HL-60 (cell line): ENCODE results near the gene CPNE2.

Source experiments
- DNase-seq, 2 experiments: peaks; one replicate each; pipeline ENCODE4 v3.0.0-alpha.2; 2010 to 2020; ENCODE audit warnings: low read depth in 1 of 2, low spot score in 1 of 2
- H3K27ac ChIP-seq: fragments of 250-450 bp; sonication (Bioruptor Pico); replicated peaks from 2 replicates; pipeline ENCODE4 v1.5.1; 2020; ENCODE audit warnings: mild to moderate bottlenecking, moderate library complexity
- H3K27me3 ChIP-seq: fragments of 250-450 bp; sonication (Bioruptor Pico); 2 replicates; pipeline ENCODE4 v1.5.1; 2021; ENCODE audit warnings: mild to moderate bottlenecking, moderate library complexity; ENCODE audit not compliant: insufficient read depth, poor library complexity, severe bottlenecking
- H3K4me3 ChIP-seq: replicated peaks from 2 replicates; pipeline ENCODE4 v1.5.1; 2011; ENCODE audit warnings: mild to moderate bottlenecking, control low read depth, low read length; ENCODE audit not compliant: insufficient read depth
- CTCF ChIP-seq: IDR thresholded peaks from one replicate; pipeline ENCODE4 v1.5.1; 2011; ENCODE audit warnings: low read length, control low read depth, inconsistent platforms; ENCODE audit not compliant: insufficient read depth
- GABPA ChIP-seq: IDR thresholded peaks from 2 replicates; pipeline ENCODE4 v1.6.1; 2012; ENCODE audit warnings: low read depth
- POLR2AphosphoS5 ChIP-seq: IDR thresholded peaks from 2 replicates; pipeline ENCODE4 v1.6.1; 2012; ENCODE audit warnings: low read depth
- REST ChIP-seq: IDR thresholded peaks from 2 replicates; pipeline ENCODE4 v1.6.1; 2012; ENCODE audit warnings: low read depth; ENCODE audit not compliant: insufficient replicate concordance
- SPI1 ChIP-seq: IDR thresholded peaks from 2 replicates; pipeline ENCODE4 v1.6.1; 2012; ENCODE audit warnings: low read depth, mild to moderate bottlenecking, borderline replicate concordance

The CPNE2 gene

GRCh38 chr16:57143149-57143921, 51.0 kb downstream of the CPNE2 start:
- Histone ChIP-seq H3K27ac (no peak overlapping the region), H3K4me3 (no peak overlapping the region), H3K27me3 (no peaks in the 10 kb centered on the region)
- TF ChIP-seq GABPA, result no peak
- TF ChIP-seq POLR2AphosphoS5, result no peak
- no peak for TF ChIP-seq REST
- TF ChIP-seq SPI1, result no peak
- no peak for TF ChIP-seq CTCF
- no peak for DNase-seq

GRCh38 chr16:57144027-57144426, 51.6 kb downstream of the CPNE2 start:
- TF ChIP-seq REST (no peak), SPI1 (no peak), GABPA (no peak), CTCF (no peak), POLR2AphosphoS5 (no peak)
- no peak overlapping the region for H3K27ac ChIP-seq

GRCh38 chr16:57145046-57146021, 53.0 kb downstream of the CPNE2 start:
- no peak for DNase-seq
- H3K4me3 ChIP-seq, result no peak overlapping the region
- H3K27me3 ChIP-seq, result no peaks in the 10 kb centered on the region
- H3K27ac ChIP-seq, result no peak overlapping the region; the same call in 1 of the 2 replicates
- no peak for TF ChIP-seq SPI1
- TF ChIP-seq REST, result no peak
- TF ChIP-seq CTCF, result no peak
- TF ChIP-seq POLR2AphosphoS5, result no peak
- TF ChIP-seq GABPA, result no peak

More at GRCh38 chr16:57144027-57144426, 51.6 kb downstream of the CPNE2 start:
- no peaks in the 10 kb centered on the region for H3K27me3 ChIP-seq
- H3K4me3 ChIP-seq, result no peak overlapping the region
- DNase-seq, result no peak
